Measurements from ENCODE around the gene PCSK5.

Gene PCSK5

GRCh38 chr9:76101491-76101890 is 211.0 kb downstream of the PCSK5 start:
- H3K4me3 ChIP-seq (ENCODE audit: low read length), result no peak overlapping the region
- no peaks in the 10 kb centered on the region for H3K4me1 ChIP-seq (ENCODE audit: low read length)
- H3K4me2 ChIP-seq (ENCODE audit: low read depth, low read length), result no peak overlapping the region
- H4K20me1 ChIP-seq (ENCODE audit: insufficient read depth, low read length), result no peaks in the 10 kb centered on the region
- TF ChIP-seq EZH2 (optimal IDR thresholded peaks at IDR 0.05; ENCODE audit: low read depth, low read length) (no peak), CTCF (IDR thresholded peaks at IDR 0.05; ENCODE audit: low read length) (no peak), EZH2phosphoT487 (IDR thresholded peaks at IDR 0.05; ENCODE audit: low read length) (no peak)
- H3F3A ChIP-seq (ENCODE audit: insufficient read depth, low read length), result no peaks in the 10 kb centered on the region
- H3K36me3 ChIP-seq (replicated peaks; ENCODE audit: insufficient read depth, low read length), result no peaks in the 10 kb centered on the region
- no peak overlapping the region for H2AFZ ChIP-seq (ENCODE audit: low read length)
- DNase-seq, result no peak
- no peaks in the 10 kb centered on the region for H3K79me2 ChIP-seq (ENCODE audit: low read length)
- H3K9ac ChIP-seq (ENCODE audit: low read length), result no peak overlapping the region
- no peaks in the 10 kb centered on the region for H3K27me3 ChIP-seq (replicated peaks; ENCODE audit: insufficient read depth, low read length)
- H3K9me3 ChIP-seq (replicated peaks; ENCODE audit: insufficient read depth, low read length), result no peaks in the 10 kb centered on the region
- H3K27ac ChIP-seq (ENCODE audit: low read length), result no peak overlapping the region
- H3K9me2 ChIP-seq (replicated peaks; ENCODE audit: insufficient read depth, low read length), result no peaks in the 10 kb centered on the region

- Histone ChIP-seq H3K9ac (ENCODE audit: low read length) (no peak overlapping the region), H3K79me2 (ENCODE audit: low read length) (no peaks in the 10 kb centered on the region), H4K20me1 (ENCODE audit: insufficient read depth, low read length) (no peaks in the 10 kb centered on the region), H3K27ac (ENCODE audit: low read length) (no peak overlapping the region), H3K27me3 (replicated peaks; ENCODE audit: insufficient read depth, low read length) (no peaks in the 10 kb centered on the region), H2AFZ (ENCODE audit: low read length) (no peak overlapping the region), H3K36me3 (replicated peaks; ENCODE audit: insufficient read depth, low read length) (no peaks in the 10 kb centered on the region), H3K4me2 (ENCODE audit: low read depth, low read length) (no peak overlapping the region), H3K9me2 (replicated peaks; ENCODE audit: insufficient read depth, low read length) (no peaks in the 10 kb centered on the region), H3K4me1 (ENCODE audit: low read length) (no peaks in the 10 kb centered on the region), H3K9me3 (replicated peaks; ENCODE audit: insufficient read depth, low read length) (no peaks in the 10 kb centered on the region), H3K4me3 (ENCODE audit: low read length) (no peak overlapping the region), H3F3A (ENCODE audit: insufficient read depth, low read length) (no peaks in the 10 kb centered on the region)
- DNase-seq, result no peak
- TF ChIP-seq CTCF (IDR thresholded peaks at IDR 0.05; ENCODE audit: low read length) (no peak), EZH2phosphoT487 (IDR thresholded peaks at IDR 0.05; ENCODE audit: low read length) (no peak)
These were observed 211.5 kb downstream of the PCSK5 start for GRCh38 chr9:76101947-76102346.

DNA sequence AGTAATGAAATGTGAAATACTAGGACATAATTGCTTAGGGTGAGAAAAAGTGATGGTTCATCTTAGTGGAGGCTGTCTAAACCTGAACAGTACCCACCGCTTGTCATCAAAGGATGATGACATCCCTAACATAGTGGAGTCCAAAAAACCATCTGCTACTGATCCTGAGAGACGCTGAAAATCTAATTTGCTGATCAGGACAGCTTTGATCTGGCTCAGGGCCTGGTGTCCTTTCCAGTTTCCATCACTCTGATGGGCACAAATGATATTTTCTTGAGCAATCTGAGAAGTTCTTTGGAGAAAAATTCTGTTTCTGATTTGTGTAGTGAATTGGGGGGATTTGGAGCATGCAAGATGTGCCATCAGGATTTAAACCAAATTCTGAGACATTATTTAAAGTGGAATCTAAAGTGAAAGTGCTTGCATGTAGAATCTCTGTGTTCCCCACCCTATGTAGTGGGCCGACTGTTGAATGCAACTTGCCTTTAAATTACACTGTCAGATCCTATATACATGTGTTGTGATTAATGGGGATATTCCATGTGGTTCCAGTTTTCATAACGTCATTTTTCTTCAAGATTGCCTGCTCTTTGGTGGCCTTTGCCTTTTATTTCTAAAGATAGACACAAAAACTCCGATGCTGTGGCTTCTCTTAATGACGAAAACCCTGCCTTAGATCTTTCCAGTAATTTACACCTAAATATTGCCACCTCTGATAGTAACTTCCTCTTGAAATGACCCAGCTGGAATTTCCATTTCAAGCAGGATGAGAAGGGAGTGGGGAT is 213.2 kb downstream of the PCSK5 start:
- no peaks in the 10 kb centered on the region for H3K79me2 ChIP-seq (ENCODE audit: low read length)
- no peaks in the 10 kb centered on the region for H3F3A ChIP-seq (ENCODE audit: insufficient read depth, low read length)
- H3K4me2 ChIP-seq (ENCODE audit: low read depth, low read length), result no peak overlapping the region
- no peak overlapping the region for H3K27ac ChIP-seq (ENCODE audit: low read length)
- H3K4me3 ChIP-seq (ENCODE audit: low read length), result no peak overlapping the region
- DNase-seq, result no peak
- TF ChIP-seq CTCF (IDR thresholded peaks at IDR 0.05; ENCODE audit: low read length), result no peak
- no peak for TF ChIP-seq EZH2 (optimal IDR thresholded peaks at IDR 0.05; ENCODE audit: low read depth, low read length)
- H4K20me1 ChIP-seq (ENCODE audit: insufficient read depth, low read length), result no peaks in the 10 kb centered on the region
- H3K36me3 ChIP-seq (replicated peaks; ENCODE audit: insufficient read depth, low read length), result no peaks in the 10 kb centered on the region
- no peaks in the 10 kb centered on the region for H3K9me2 ChIP-seq (replicated peaks; ENCODE audit: insufficient read depth, low read length)
- H3K9me3 ChIP-seq (replicated peaks; ENCODE audit: insufficient read depth, low read length), result no peaks in the 10 kb centered on the region
- no peak overlapping the region for H2AFZ ChIP-seq (ENCODE audit: low read length)
- no peaks in the 10 kb centered on the region for H3K27me3 ChIP-seq (replicated peaks; ENCODE audit: insufficient read depth, low read length)
- no peak overlapping the region for H3K9ac ChIP-seq (ENCODE audit: low read length)
- H3K4me1 ChIP-seq (ENCODE audit: low read length), result no peaks in the 10 kb centered on the region
